Astrocyte of the spinal cord (primary cell): Measurements from ENCODE around the gene IFNG-AS1.
A peak's percentile ranks its signal among the peaks of the same experiment; 100 is the strongest.

Source experiments
- DNase-seq: peaks from one replicate; pipeline ENCODE4 v3.0.0; 2011; ENCODE audit warnings: low read depth, low spot score
- H3K4me3 ChIP-seq: 2 replicates; pipeline ENCODE4 v1.5.1; 2011; ENCODE audit warnings: low read depth, mild to moderate bottlenecking, low read length, moderate library complexity
- CTCF ChIP-seq: IDR thresholded peaks from 2 replicates; pipeline ENCODE4 v1.5.1; 2012; ENCODE audit warnings: low read depth, mild to moderate bottlenecking, low read length, inconsistent platforms
- in situ Hi-C: cut with HindIII; loops from 2 replicates; pipeline ENCODE4 v1.10.0; 2017; ENCODE audit warnings: low sequenced_read_pairs

IFNG-AS1 gene

GRCh38 chr12:68001486-68002466 is 12.5 kb downstream of the IFNG-AS1 start:
- peak; percentile 4 for DNase-seq
- no peak overlapping the region for H3K4me3 ChIP-seq
- in situ Hi-C loops, result no loop called here
- TF ChIP-seq CTCF, result peak; percentile 37

DNA sequence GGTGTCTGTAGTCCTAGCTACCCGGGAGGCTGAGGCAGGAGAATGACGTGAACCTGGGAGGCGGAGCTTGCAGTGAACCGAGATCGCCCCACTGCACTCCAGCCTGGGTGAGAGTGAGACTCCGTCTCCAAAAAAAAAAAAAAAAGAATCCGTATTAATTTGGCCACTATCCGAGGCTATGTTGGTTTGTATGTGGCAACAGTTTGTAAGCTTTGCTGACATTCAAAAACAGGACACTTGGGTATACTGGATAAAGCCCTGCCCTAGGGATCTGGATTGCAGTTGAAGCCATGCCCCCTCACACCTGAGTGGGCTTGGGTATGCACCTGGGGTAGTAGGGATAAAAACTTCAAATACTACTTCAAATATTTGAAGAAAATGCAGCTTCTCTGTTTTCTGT is 14.5 kb downstream of the IFNG-AS1 start:
- H3K4me3 ChIP-seq, result no peak overlapping the region
- in situ Hi-C loops, result no loop called here
- DNase-seq, result no peak
- TF ChIP-seq CTCF, result no peak

DNA sequence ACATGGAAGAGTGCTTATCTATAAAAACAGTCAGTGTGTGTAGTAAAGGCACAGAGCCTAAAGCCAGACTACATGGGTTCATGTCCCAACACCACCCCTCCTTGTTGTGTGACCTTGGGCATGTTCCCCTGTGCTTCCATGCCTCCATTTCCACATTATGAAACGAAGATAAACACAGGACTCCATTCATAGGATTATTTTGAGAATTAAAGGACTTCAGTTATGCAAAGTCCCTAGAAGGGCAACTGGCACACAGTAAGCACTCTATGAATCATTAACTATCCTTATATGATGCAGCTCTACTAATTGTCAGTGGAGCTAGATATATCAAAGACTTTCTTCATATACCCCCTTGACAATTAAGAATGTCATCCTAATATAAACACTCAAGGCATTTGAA is 17.8 kb downstream of the IFNG-AS1 start:
- H3K4me3 ChIP-seq, result no peak overlapping the region
- in situ Hi-C loops, result no loop called here
- TF ChIP-seq CTCF, result no peak
- DNase-seq, result no peak

DNA sequence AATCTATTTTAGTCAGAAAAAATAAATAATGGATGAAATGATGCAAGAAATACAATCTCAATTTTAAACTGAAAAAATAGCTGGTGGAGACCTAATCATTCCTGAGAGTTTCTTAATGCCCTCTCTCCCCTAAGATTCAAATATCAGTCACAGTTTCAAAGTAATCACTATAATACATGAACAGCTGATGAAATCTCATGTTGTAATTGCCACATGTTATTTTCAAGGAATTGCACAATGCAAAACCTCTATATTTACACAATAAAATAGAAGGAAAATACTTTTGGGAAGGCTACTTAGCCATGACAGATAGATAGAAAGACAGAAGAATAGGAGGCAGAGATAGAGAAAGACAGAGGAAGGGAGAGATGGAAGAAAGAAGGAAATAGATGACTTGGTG is 18.2 kb downstream of the IFNG-AS1 start:
- no peak for TF ChIP-seq CTCF
- in situ Hi-C loops, result no loop called here
- DNase-seq, result no peak
- no peak overlapping the region for H3K4me3 ChIP-seq

GRCh38 chr12:68011206-68011881 is 22.1 kb downstream of the IFNG-AS1 start:
- no peak overlapping the region for H3K4me3 ChIP-seq
- TF ChIP-seq CTCF, result no peak
- no peak for DNase-seq
- in situ Hi-C loops, result no loop called here

DNA sequence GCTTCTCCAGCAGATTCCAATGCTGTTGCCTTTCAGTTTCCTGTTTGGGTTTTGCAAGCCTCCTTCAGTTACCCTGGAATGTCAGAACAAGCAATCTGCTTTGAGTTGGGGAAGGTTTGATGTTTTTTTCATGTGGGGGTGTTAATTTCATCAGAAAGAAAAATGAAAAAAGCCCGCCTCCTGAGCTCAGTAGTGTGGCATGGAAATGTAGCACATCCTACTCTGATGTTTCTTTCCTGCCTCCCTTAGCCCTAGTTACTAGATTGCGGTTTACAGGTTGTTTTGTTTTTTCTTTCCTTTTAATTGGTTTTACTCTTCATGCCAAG is 22.6 kb downstream of the IFNG-AS1 start:
- DNase-seq, result no peak
- no peak for TF ChIP-seq CTCF
- no peak overlapping the region for H3K4me3 ChIP-seq
- in situ Hi-C loops, result no loop called here
